B cell (primary cell): ENCODE measurements around the gene AKR1A1. TPM values are rescaled to one million over a fixed set of nuclear protein-coding genes. Genes with fewer than 3 reads are reported as not detected.

ENCODE experiments used
- ATAC-seq: fragments of 200-7000 bp; cut with Tn5 transposase; one replicate; pipeline ENCODE4 v1.10.0; 2021; ENCODE audit warnings: low read depth, mild to moderate bottlenecking, moderate number of reproducible peaks, moderate library complexity
- CTCF ChIA-PET: fragments of 350-600 bp; sonication (Branson Sonifier 250); formaldehyde crosslinking; loops from one replicate; lab custom pipeline; 2021; ENCODE audit warnings: antibody characterized with exemption, inconsistent platforms; lab: Charles Lee
- POLR2A ChIA-PET: fragments of 350-600 bp; sonication (Branson Sonifier 250); formaldehyde crosslinking; loops from one replicate; lab custom pipeline; 2021; ENCODE audit warnings: antibody characterized with exemption; lab: Charles Lee
- DNase-seq: peaks from one replicate; pipeline ENCODE4 v3.0.0; 2013
- H2AFZ ChIP-seq: 2 replicates; pipeline ENCODE4 v1.6.1; 2012; ENCODE audit warnings: mild to moderate bottlenecking, low read depth, low read length; ENCODE audit not compliant: insufficient read depth, poor library complexity, severe bottlenecking
- H3K27ac ChIP-seq, 2 donors: 1 replicate in 1 of 2; 2 replicates in 1 of 2; pipeline ENCODE4 v1.5.1; 2012 to 2013; ENCODE audit warnings: low read length in 2 of 2, mild to moderate bottlenecking in 2 of 2, moderate library complexity in 1 of 2
- H3K27me3 ChIP-seq, 4 experiments: fragments of 200-600 bp in 1 of 4; sonication (generic) in 1 of 4; replicated peaks in 1 of 4; 1 replicate in 2 of 4; 2 replicates in 2 of 4; pipeline versions ENCODE4 v1.6.1 to v1.7.0; 2013 to 2016; ENCODE audit warnings: low read length in 3 of 4, mild to moderate bottlenecking in 2 of 4, mixed read lengths in 1 of 4, moderate library complexity in 1 of 4; ENCODE audit not compliant: insufficient read depth in 4 of 4, control insufficient read depth in 3 of 4; ENCODE audit errors: control extremely low read depth in 1 of 4
- H3K36me3 ChIP-seq, 2 experiments: replicated peaks in 1 of 2; 1 replicate in 1 of 2; 2 replicates in 1 of 2; pipeline versions ENCODE4 v1.6.1 to v1.7.1; 2013; ENCODE audit warnings: low read length in 1 of 2; ENCODE audit not compliant: insufficient read depth in 2 of 2, control insufficient read depth in 1 of 2; ENCODE audit errors: control extremely low read depth in 1 of 2, extremely low read depth in 1 of 2
- H3K4me1 ChIP-seq, 2 donors: fragments of 200-600 bp in 1 of 2; sonication (generic) in 1 of 2; 1 replicate in 1 of 2; 2 replicates in 1 of 2; pipeline versions ENCODE4 v1.5.1 to v1.6.1; 2013 to 2017; ENCODE audit warnings: low read length in 2 of 2; ENCODE audit not compliant: control insufficient read depth in 2 of 2, insufficient read depth in 2 of 2
- H3K4me2 ChIP-seq: replicated peaks from 2 replicates; pipeline ENCODE3; 2012; ENCODE audit warnings: mild to moderate bottlenecking, low read depth, low read length; ENCODE audit not compliant: poor library complexity, severe bottlenecking
- H3K4me3 ChIP-seq, 5 experiments: fragments of 200-600 bp in 1 of 5; sonication (generic) in 1 of 5; 1 replicate in 3 of 5; 2 replicates in 2 of 5; pipeline versions ENCODE4 v1.5.1 to v1.7.0; 2011 to 2016; ENCODE audit warnings: low read length in 4 of 5, mild to moderate bottlenecking in 4 of 5, low read depth in 2 of 5, control low read depth in 1 of 5, moderate library complexity in 1 of 5; ENCODE audit not compliant: insufficient read depth in 1 of 5; ENCODE audit errors: control extremely low read depth in 1 of 5, extremely low read depth in 1 of 5
- H3K79me2 ChIP-seq: fragments of 200-600 bp; sonication (generic); one replicate; pipeline ENCODE4 v1.6.0; 2016; ENCODE audit warnings: low read length; ENCODE audit not compliant: control insufficient read depth, insufficient read depth
- H3K9ac ChIP-seq: fragments of 200-600 bp; sonication (generic); 2 replicates; pipeline ENCODE4 v1.6.1; 2017; ENCODE audit warnings: mild to moderate bottlenecking, low read length, moderate library complexity
- H3K9me3 ChIP-seq, 3 donors: one replicate each; pipeline versions ENCODE4 v1.6.1 to v1.7.1; 2013; ENCODE audit warnings: low read length in 2 of 3; ENCODE audit not compliant: control insufficient read depth in 2 of 3, insufficient read depth in 1 of 3; ENCODE audit errors: control extremely low read depth in 1 of 3
- H4K20me1 ChIP-seq: 2 replicates; pipeline ENCODE4 v1.6.0; 2012; ENCODE audit warnings: mild to moderate bottlenecking, low read length; ENCODE audit not compliant: insufficient read depth, control insufficient read depth, poor library complexity, severe bottlenecking
- H3K27ac Mint-ChIP-seq: one replicate; pipeline ENCODE4 v1.8.0; 2021; ENCODE audit warnings: mixed read lengths
- H3K27me3 Mint-ChIP-seq: one replicate; pipeline ENCODE4 v1.8.0; 2021; ENCODE audit warnings: mixed read lengths
- H3K4me1 Mint-ChIP-seq: one replicate; pipeline ENCODE4 v1.8.0; 2021; ENCODE audit warnings: mixed read lengths
- H3K4me3 Mint-ChIP-seq: one replicate; pipeline ENCODE4 v1.8.0; 2021; ENCODE audit warnings: mixed read lengths
- H3K9me3 Mint-ChIP-seq: one replicate; pipeline ENCODE4 v1.8.0; 2022; ENCODE audit warnings: mixed read lengths; ENCODE audit not compliant: insufficient read depth
- CTCF ChIP-seq: fragments of 200-600 bp; IDR thresholded peaks from one replicate; pipeline ENCODE4 v1.8.0; 2022; ENCODE audit warnings: antibody characterized with exemption, mild to moderate bottlenecking
- EZH2 ChIP-seq: IDR thresholded peaks from 2 replicates; pipeline ENCODE4 v1.6.1; 2012; ENCODE audit warnings: borderline replicate concordance, low read depth, mild to moderate bottlenecking, moderate library complexity, low read length; ENCODE audit not compliant: insufficient read depth, poor library complexity, severe bottlenecking
- WGBS: methylation state at CpG from one replicate; pipeline ENCODE4 v1.1.5; 2013; ENCODE audit warnings: missing lambda C conversion rate; ENCODE audit not compliant: insufficient coverage; 5-methylcytosine and 5-hydroxymethylcytosine counted together
- intact Hi-C: fragments of 100-400 bp; cut with micrococcal nuclease; formaldehyde crosslinking; loops from one replicate; pipeline ENCODE4 v1.10.0; 2022
- polyA plus RNA-seq: library from polyadenylated mRNA; depleted of rRNA; stranded (reverse); fragments of >200 nt; gene quantifications from 2 replicates; pipeline ENCODE4 v1.2.3, GENCODE V29; 2012
- total RNA-seq, 2 donors: library from RNA; stranded (reverse); fragments of 120-200 nt in 1 of 2; gene quantifications; 1 replicate in 1 of 2; 2 replicates in 1 of 2; pipeline versions ENCODE4 v1.2.3 to v1.2.4, GENCODE V29; 2013 to 2022

Gene AKR1A1
- total and polyA plus RNA-seq, 2 donors (not counting 1 experiment from before 2014, with no cell fraction given) = 145 to 163 TPM

- Mint-ChIP-seq H3K27me3 (no peaks in the 10 kb centered on the region), H3K27ac (no peak overlapping the region), H3K4me1 (peaks cover 47% of the 10 kb centered on the region), H3K4me3 (no peak overlapping the region), H3K9me3 (no peaks in the 10 kb centered on the region)
- peaks cover 26 to 39% of the 10 kb centered on the region in 2 donors for H3K4me1 ChIP-seq
- ChIA-PET POLR2A (no interaction called here), CTCF (no interaction called here)
- no peak for DNase-seq
- no peak overlapping the region for H2AFZ ChIP-seq
- H3K27ac ChIP-seq = no peak overlapping the region
- H4K20me1 ChIP-seq = peaks cover 37% of the 10 kb centered on the region
- H3K36me3 ChIP-seq = peaks cover 6 to 64% of the 10 kb centered on the region in 2 experiments
- H3K4me3 ChIP-seq = no peak overlapping the region
- H3K9ac ChIP-seq = no peak overlapping the region
- H3K9me3 ChIP-seq = no peaks in the 10 kb centered on the region
- WGBS = 83% methylated on average over 6 of the region's 8 CpGs
- H3K27me3 ChIP-seq = no peaks in the 10 kb centered on the region
- intact Hi-C loops = no loop called here
- no peak for TF ChIP-seq CTCF
- TF ChIP-seq EZH2 = no peak
- H3K79me2 ChIP-seq = peaks cover 16% of the 10 kb centered on the region
- no peak for ATAC-seq
- H3K4me2 ChIP-seq = no peak overlapping the region
These were observed 62.4 kb downstream of the AKR1A1 start for GRCh38 chr1:45612941-45613579.

GRCh38 chr1:45615885-45616284 is 65.3 kb downstream of the AKR1A1 start:
- Histone ChIP-seq H2AFZ (no peak overlapping the region), H3K4me2 (peak overlapping the region; percentile 24), H3K36me3 (peaks cover 4 to 75% of the 10 kb centered on the region in 2 experiments), H3K4me1 (peaks cover 12 to 16% of the 10 kb centered on the region in 2 donors), H3K4me3 (no peak overlapping the region), H3K79me2 (peaks cover 7% of the 10 kb centered on the region), H3K9ac (no peak overlapping the region), H3K9me3 (no peaks in the 10 kb centered on the region), H3K27me3 (no peaks in the 10 kb centered on the region), H3K27ac (no peak overlapping the region), H4K20me1 (peaks cover 28% of the 10 kb centered on the region)
- ChIA-PET CTCF (no interaction called here), POLR2A (no interaction called here)
- intact Hi-C loops = loop anchor here (1.0 kb wide), 1 partner anchor 13 kb away; no protein-coding TSS in a partner anchor
- no CpG with 5 or more reads among the region's 1 CpG for WGBS
- H3K27ac Mint-ChIP-seq = peak overlapping the region; percentile 59
- H3K27me3 Mint-ChIP-seq = no peaks in the 10 kb centered on the region
- no peaks in the 10 kb centered on the region for H3K9me3 Mint-ChIP-seq
- TF ChIP-seq EZH2 = no peak
- TF ChIP-seq CTCF = no peak
- no peak overlapping the region for H3K4me3 Mint-ChIP-seq
- ATAC-seq (peak; percentile 56), DNase-seq (peak; percentile 49)
- H3K4me1 Mint-ChIP-seq = peaks cover 24% of the 10 kb centered on the region
